ENCODE data around the gene USP22. TPM values are rescaled to one million over a fixed set of nuclear protein-coding genes. Genes with fewer than 3 reads are reported as not detected.
A peak's percentile ranks its signal among the peaks of the same experiment; 100 is the strongest.

Gene USP22
- total and polyA plus RNA-seq, 2 of the 13 experiments (the other 11 are each of a cell fraction or from before 2014, with no cell fraction given), result 98.0 to 130 TPM

DNA sequence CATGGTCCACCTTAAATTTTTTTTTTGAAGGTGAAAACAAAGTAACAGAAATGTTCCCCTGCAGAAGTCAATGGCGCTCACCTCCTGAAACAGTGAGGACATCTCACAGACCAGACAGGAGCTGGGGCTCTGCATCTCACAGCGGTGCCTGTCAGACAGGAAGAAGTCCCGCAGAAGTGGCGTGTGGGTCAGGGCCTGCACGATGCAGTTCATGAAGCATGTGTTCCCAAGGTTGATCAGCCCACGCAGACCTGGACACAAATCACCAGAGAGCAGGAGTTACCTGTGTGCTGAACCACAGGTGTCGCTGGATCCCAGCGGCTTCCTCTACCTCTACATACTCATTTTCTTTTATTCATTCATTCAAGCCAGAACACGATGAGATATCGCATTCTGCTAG is 24.9 kb downstream of the USP22 start:
- BruUV-seq (replicated peaks), result no TSS peak
- ATAC-seq (no peak), DNase-seq (ENCODE audit: low spot score) (no peak), FAIRE-seq (no peak)
- H3K4me3 ChIP-seq (replicated peaks in 1 of 3; ENCODE audit: insufficient read depth in 1 of 3, low read depth in 2 of 3, low read length in 3 of 3), result no peak overlapping the region
- H3K9me3 ChIP-seq (ENCODE audit: low read length), result no peaks in the 10 kb centered on the region
- H3K27ac ChIP-seq (ENCODE audit: extremely low read length, insufficient read depth, low read length), result no peak overlapping the region
- H3K27me3 ChIP-seq (ENCODE audit: control insufficient read depth in 1 of 2, insufficient read depth in 2 of 2, low read length in 2 of 2), result no peaks in the 10 kb centered on the region
- in situ Hi-C loops (cut with HindIII; ENCODE audit: extremely low pct_ligation_motif_present, low pct_unique_long_range_greater_than_20kb) (no loop called here), intact Hi-C loops (cut with micrococcal nuclease; ENCODE audit: unreplicated experiment) (no loop called here)
- CTCF ChIA-PET (ENCODE audit: low intra/inter-chr PET ratio, low total read pairs), result no interaction called here
- H3K9ac ChIP-seq (ENCODE audit: insufficient read depth, low read depth, low read length), result no peak overlapping the region
- H3K79me2 ChIP-seq (ENCODE audit: insufficient read depth, low read length), result peaks cover 35% of the 10 kb centered on the region
- no peak overlapping the region for H3K4me2 ChIP-seq (ENCODE audit: low read depth, low read length)
- TF ChIP-seq, protein P1, sequence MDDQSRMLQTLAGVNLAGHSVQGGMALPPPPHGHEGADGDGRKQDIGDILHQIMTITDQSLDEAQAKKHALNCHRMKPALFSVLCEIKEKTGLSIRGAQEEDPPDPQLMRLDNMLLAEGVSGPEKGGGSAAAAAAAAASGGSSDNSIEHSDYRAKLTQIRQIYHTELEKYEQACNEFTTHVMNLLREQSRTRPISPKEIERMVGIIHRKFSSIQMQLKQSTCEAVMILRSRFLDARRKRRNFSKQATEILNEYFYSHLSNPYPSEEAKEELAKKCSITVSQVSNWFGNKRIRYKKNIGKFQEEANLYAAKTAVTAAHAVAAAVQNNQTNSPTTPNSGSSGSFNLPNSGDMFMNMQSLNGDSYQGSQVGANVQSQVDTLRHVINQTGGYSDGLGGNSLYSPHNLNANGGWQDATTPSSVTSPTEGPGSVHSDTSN (CRISPR knock-in tag; IDR thresholded peaks at IDR 0.05; ENCODE audit: borderline replicate concordance), result no peak
- TF ChIP-seq HMG20B (CRISPR knock-in tag; conservative IDR thresholded peaks at IDR 0.05) (no peak), ZNF382 (CRISPR knock-in tag; IDR thresholded peaks at IDR 0.05; ENCODE audit: borderline replicate concordance) (no peak), ZNF296 (CRISPR knock-in tag; conservative IDR thresholded peaks at IDR 0.05) (no peak)
- TF ChIP-seq, protein P2, sequence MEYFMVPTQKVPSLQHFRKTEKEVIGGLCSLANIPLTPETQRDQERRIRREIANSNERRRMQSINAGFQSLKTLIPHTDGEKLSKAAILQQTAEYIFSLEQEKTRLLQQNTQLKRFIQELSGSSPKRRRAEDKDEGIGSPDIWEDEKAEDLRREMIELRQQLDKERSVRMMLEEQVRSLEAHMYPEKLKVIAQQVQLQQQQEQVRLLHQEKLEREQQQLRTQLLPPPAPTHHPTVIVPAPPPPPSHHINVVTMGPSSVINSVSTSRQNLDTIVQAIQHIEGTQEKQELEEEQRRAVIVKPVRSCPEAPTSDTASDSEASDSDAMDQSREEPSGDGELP (IDR thresholded peaks at IDR 0.05; ENCODE audit: borderline replicate concordance, low read depth), result no peak
- H2AFZ ChIP-seq (ENCODE audit: low read length), result no peak overlapping the region
- H3K36me3 ChIP-seq (replicated peaks in 1 of 2; ENCODE audit: control insufficient read depth in 1 of 2, insufficient read depth in 2 of 2, low read length in 2 of 2), result peaks cover 62 to 89% of the 10 kb centered on the region in 2 experiments
- WGBS (ENCODE audit: low lambda C conversion rate), result 92% methylated on average over 10 of the region's 10 CpGs
- no peaks in the 10 kb centered on the region for H3K4me1 ChIP-seq (ENCODE audit: insufficient read depth, low read length)
- peaks cover 56% of the 10 kb centered on the region for H4K20me1 ChIP-seq (ENCODE audit: insufficient read depth, low read length)
- POLR2A ChIA-PET, result no interaction called here

DNA sequence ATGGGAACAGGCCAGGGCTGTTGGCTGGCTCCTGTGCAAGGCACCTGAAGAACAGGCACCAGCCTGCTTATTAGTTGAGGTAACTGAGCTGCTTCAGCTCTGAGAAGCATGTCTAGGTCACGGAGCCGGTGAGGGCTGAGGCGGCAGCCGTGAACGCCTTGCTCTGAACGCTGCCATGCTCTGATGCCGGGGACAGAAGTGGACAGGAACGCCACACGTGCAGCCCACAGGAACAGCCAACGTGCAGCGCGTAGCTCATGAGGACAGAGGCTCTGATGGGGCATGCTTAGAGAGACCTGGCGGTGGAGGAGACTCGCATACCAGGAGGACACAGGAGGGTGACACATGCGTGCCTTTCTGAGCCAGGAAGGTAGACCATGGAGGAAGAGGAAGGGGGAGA is 25.6 kb downstream of the USP22 start:
- Histone ChIP-seq H3K9ac (ENCODE audit: insufficient read depth, low read depth, low read length) (no peak overlapping the region), H3K79me2 (ENCODE audit: insufficient read depth, low read length) (peaks cover 30% of the 10 kb centered on the region), H3K4me1 (ENCODE audit: insufficient read depth, low read length) (no peaks in the 10 kb centered on the region), H2AFZ (ENCODE audit: low read length) (no peak overlapping the region), H3K4me2 (ENCODE audit: low read depth, low read length) (no peak overlapping the region), H4K20me1 (ENCODE audit: insufficient read depth, low read length) (peaks cover 56% of the 10 kb centered on the region), H3K36me3 (replicated peaks in 1 of 2; ENCODE audit: control insufficient read depth in 1 of 2, insufficient read depth in 2 of 2, low read length in 2 of 2) (peaks cover 64 to 92% of the 10 kb centered on the region in 2 experiments), H3K9me3 (ENCODE audit: low read length) (no peaks in the 10 kb centered on the region), H3K27ac (ENCODE audit: extremely low read length, insufficient read depth, low read length) (no peak overlapping the region), H3K27me3 (ENCODE audit: control insufficient read depth in 1 of 2, insufficient read depth in 2 of 2, low read length in 2 of 2) (no peaks in the 10 kb centered on the region), H3K4me3 (replicated peaks in 1 of 3; ENCODE audit: insufficient read depth in 1 of 3, low read depth in 2 of 3, low read length in 3 of 3) (no peak overlapping the region)
- DNase-seq (ENCODE audit: low spot score) (no peak), ATAC-seq (no peak), FAIRE-seq (no peak)
- intact Hi-C loops (cut with micrococcal nuclease; ENCODE audit: unreplicated experiment) (no loop called here), in situ Hi-C loops (cut with HindIII; ENCODE audit: extremely low pct_ligation_motif_present, low pct_unique_long_range_greater_than_20kb) (no loop called here)
- WGBS (ENCODE audit: low lambda C conversion rate), result 97% methylated on average over 9 of the region's 15 CpGs
- BruUV-seq (replicated peaks), result no TSS peak
- POLR2A ChIA-PET, result no interaction called here
- TF ChIP-seq AGO2 (optimal IDR thresholded peaks at IDR 0.05; ENCODE audit: low read depth, low read length) (peak; percentile 87), FOXC1 (CRISPR knock-in tag; IDR thresholded peaks at IDR 0.05; ENCODE audit: borderline replicate concordance) (no peak)
- CTCF ChIA-PET (ENCODE audit: low intra/inter-chr PET ratio, low total read pairs), result no interaction called here
